AG09309 (cell line): ENCODE results near the gene EIF3M.

Source experiments
- DNase-seq: peaks from one replicate; pipeline ENCODE4 v3.0.0-alpha.2; 2010; ENCODE audit warnings: low read depth
- H3K4me3 ChIP-seq: 2 replicates; pipeline ENCODE4 v1.5.1; 2011; ENCODE audit warnings: mild to moderate bottlenecking, low read depth, low read length, moderate library complexity; ENCODE audit not compliant: control insufficient read depth
- CTCF ChIP-seq: IDR thresholded peaks from 2 replicates; pipeline ENCODE4 v1.5.1; 2011; ENCODE audit warnings: mild to moderate bottlenecking, low read depth, low read length, inconsistent platforms; ENCODE audit not compliant: insufficient read depth, control insufficient read depth; ENCODE audit errors: missing control alignments

The EIF3M gene

GRCh38 chr11:32610797-32611352 is 27.2 kb downstream of the EIF3M start:
- no peak for TF ChIP-seq CTCF
- DNase-seq: no peak
- no peak overlapping the region for H3K4me3 ChIP-seq

GRCh38 chr11:32613500-32614151 is 30.0 kb downstream of the EIF3M start:
- no peak for DNase-seq
- no peak for TF ChIP-seq CTCF
- H3K4me3 ChIP-seq: no peak overlapping the region

GRCh38 chr11:32615422-32615821 is 31.8 kb downstream of the EIF3M start:
- no peak overlapping the region for H3K4me3 ChIP-seq
- no peak for DNase-seq
- no peak for TF ChIP-seq CTCF

GRCh38 chr11:32616903-32617302 is 33.3 kb downstream of the EIF3M start:
- no peak for DNase-seq
- TF ChIP-seq CTCF: no peak

GRCh38 chr11:32630844-32631243 is 47.2 kb downstream of the EIF3M start:
- H3K4me3 ChIP-seq: no peak overlapping the region
- TF ChIP-seq CTCF: no peak
- no peak for DNase-seq

More at GRCh38 chr11:32616903-32617302, 33.3 kb downstream of the EIF3M start:
- no peak overlapping the region for H3K4me3 ChIP-seq

- DNase-seq: no peak
- TF ChIP-seq CTCF: no peak
- H3K4me3 ChIP-seq: no peak overlapping the region
Measured at GRCh38 chr11:32635819-32636218, 52.2 kb downstream of the EIF3M start.
